Vagina (tissue), 2 donors: ENCODE data around the gene ARHGAP26. TPM values are rescaled to one million over a fixed set of nuclear protein-coding genes. Genes with fewer than 3 reads are reported as not detected.
"Not testable (repeated sequence)": the region's sequence is repeated elsewhere in the genome, so short reads cannot be mapped to it uniquely, and the experiment has no call there.

Experiments used
- DNase-seq, 2 donors: peaks; one replicate each; pipeline ENCODE4 v3.0.0-alpha.2; 2017; ENCODE audit errors: extremely low spot score in 2 of 2
- H3K27ac ChIP-seq: fragments of 200-600 bp; sonication (generic); one replicate; pipeline ENCODE4 v1.5.1; 2019
- H3K27me3 ChIP-seq: fragments of 200-600 bp; sonication (generic); one replicate; pipeline ENCODE4 v1.5.1; 2019
- H3K36me3 ChIP-seq, 2 donors: fragments of 200-600 bp; sonication (generic); one replicate each; pipeline ENCODE4 v1.5.1; 2017 to 2019
- H3K4me1 ChIP-seq: fragments of 200-600 bp; sonication (generic); one replicate; pipeline ENCODE4 v1.5.1; 2019
- H3K4me3 ChIP-seq, 2 donors: fragments of 200-600 bp; sonication (generic); 1 replicate in 1 of 2; 2 replicates in 1 of 2; pipeline ENCODE4 v1.5.1; 2016 to 2019
- H3K9me3 ChIP-seq: fragments of 200-600 bp; sonication (generic); one replicate; pipeline ENCODE4 v1.5.1; 2019
- POLR2A ChIP-seq, 2 donors: fragments of 450-650 bp; IDR thresholded peaks; one replicate each; pipeline ENCODE4 v1.6.1; 2017; ENCODE audit warnings: antibody characterized with exemption in 2 of 2, mild to moderate bottlenecking in 2 of 2, moderate library complexity in 2 of 2
- POLR2AphosphoS5 ChIP-seq, 2 donors: sonication (generic); formaldehyde crosslinking; IDR thresholded peaks; one replicate each; pipeline ENCODE4 v1.9.0; 2017; ENCODE audit warnings: antibody characterized with exemption in 2 of 2, mild to moderate bottlenecking in 2 of 2, low read depth in 1 of 2; ENCODE audit not compliant: insufficient read depth in 1 of 2
- intact Hi-C: fragments of 100-400 bp; cut with DNase I; formaldehyde crosslinking; loops from one replicate; pipeline ENCODE4 v1.15.1; 2023
- total RNA-seq: library from RNA; depleted of rRNA; stranded (reverse); fragments of >200 nt; gene quantifications from one replicate; pipeline ENCODE4 v1.2.3, GENCODE V29; 2016
- TF ChIP-seq, protein P1 (sequence below), 3 experiments: fragments of 450-650 bp in 2 of 3; fragments of 200-600 bp in 1 of 3; sonication (generic) in 1 of 3; IDR thresholded peaks; one replicate each; pipeline ENCODE4 v1.5.1; 2017 to 2019; ENCODE audit warnings: antibody characterized with exemption in 3 of 3, mild to moderate bottlenecking in 2 of 3, moderate library complexity in 2 of 3

The ARHGAP26 gene
- total RNA-seq, 1 donor from 2014 or later = 42.5 TPM

DNA sequence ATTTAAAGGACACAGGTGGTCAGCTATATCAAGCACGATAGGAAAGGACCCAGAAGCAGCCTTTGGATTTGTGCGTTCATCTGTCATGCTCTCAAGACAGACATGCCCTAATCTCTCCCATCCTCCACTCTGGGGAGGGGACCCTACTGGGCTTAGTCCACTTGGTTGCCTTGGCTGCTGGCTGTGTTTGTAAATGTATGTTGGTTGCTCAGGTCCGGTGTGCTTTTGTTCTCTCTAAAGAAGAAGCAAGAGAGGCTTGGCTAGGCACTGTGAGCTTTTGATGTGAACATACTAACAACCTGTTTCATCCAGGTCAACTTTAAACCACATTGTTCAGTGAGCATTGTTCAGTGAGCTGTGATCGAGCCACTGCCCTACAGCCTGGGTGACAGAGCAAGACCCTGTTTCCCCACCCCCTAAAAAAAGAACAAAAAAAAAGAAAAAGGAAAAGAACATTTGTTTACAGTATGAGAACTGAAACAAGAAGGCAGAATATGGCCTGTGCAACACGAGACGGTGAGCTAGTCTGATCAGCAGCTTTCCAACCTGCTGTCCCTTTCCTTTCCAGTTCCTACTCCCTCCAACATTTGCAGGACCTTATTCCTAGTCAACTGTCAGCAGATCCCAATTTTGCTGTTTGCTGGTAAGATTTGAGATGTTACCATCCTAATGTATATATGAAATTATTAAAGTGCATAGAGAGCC lies 228.3 kb downstream of the ARHGAP26 start:
- H3K9me3 ChIP-seq = no peaks in the 10 kb centered on the region
- TF ChIP-seq POLR2A (IDR thresholded peaks at IDR 0.05) = no peak
- TF ChIP-seq POLR2AphosphoS5 (IDR thresholded peaks at IDR 0.05; ENCODE audit: insufficient read depth in 1 of 2, low read depth in 1 of 2) = no peak
- TF ChIP-seq, protein P1, sequence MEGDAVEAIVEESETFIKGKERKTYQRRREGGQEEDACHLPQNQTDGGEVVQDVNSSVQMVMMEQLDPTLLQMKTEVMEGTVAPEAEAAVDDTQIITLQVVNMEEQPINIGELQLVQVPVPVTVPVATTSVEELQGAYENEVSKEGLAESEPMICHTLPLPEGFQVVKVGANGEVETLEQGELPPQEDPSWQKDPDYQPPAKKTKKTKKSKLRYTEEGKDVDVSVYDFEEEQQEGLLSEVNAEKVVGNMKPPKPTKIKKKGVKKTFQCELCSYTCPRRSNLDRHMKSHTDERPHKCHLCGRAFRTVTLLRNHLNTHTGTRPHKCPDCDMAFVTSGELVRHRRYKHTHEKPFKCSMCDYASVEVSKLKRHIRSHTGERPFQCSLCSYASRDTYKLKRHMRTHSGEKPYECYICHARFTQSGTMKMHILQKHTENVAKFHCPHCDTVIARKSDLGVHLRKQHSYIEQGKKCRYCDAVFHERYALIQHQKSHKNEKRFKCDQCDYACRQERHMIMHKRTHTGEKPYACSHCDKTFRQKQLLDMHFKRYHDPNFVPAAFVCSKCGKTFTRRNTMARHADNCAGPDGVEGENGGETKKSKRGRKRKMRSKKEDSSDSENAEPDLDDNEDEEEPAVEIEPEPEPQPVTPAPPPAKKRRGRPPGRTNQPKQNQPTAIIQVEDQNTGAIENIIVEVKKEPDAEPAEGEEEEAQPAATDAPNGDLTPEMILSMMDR (IDR thresholded peaks at IDR 0.05) = no peak
- no peak for DNase-seq
- H3K36me3 ChIP-seq = no peaks in the 10 kb centered on the region
- H3K4me3 ChIP-seq = no peak overlapping the region
- H3K27me3 ChIP-seq = no peaks in the 10 kb centered on the region
- H3K4me1 ChIP-seq = peaks cover 19% of the 10 kb centered on the region
- intact Hi-C loops = no loop called here
- H3K27ac ChIP-seq = no peak overlapping the region

DNA sequence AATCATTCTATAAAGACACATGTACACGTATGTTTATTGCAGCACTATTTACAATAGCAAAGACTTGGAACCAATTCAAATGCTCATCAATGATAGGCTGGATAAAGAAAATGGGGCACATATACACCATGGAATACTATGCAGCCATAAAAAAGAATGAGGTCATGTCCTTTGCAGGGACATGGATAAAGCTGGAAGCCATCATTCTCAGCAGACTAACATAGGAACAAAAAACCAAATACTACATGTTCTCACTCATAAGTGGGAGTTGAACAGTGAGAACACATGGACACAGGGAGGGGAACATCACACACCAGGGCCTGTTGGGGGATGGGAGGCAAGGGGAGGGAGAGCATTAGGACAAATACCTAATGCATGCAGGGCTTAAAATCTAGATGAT lies 230.4 kb downstream of the ARHGAP26 start:
- H3K27me3 ChIP-seq, DNase-seq, H3K9me3 ChIP-seq, H3K27ac ChIP-seq, H3K36me3 ChIP-seq, H3K4me3 ChIP-seq: not testable (repeated sequence)
- intact Hi-C loops = loop anchor here (10.0 kb wide), 1 partner anchor 64 kb away; no protein-coding TSS in a partner anchor
- peaks cover 19% of the 10 kb centered on the region for H3K4me1 ChIP-seq

DNA sequence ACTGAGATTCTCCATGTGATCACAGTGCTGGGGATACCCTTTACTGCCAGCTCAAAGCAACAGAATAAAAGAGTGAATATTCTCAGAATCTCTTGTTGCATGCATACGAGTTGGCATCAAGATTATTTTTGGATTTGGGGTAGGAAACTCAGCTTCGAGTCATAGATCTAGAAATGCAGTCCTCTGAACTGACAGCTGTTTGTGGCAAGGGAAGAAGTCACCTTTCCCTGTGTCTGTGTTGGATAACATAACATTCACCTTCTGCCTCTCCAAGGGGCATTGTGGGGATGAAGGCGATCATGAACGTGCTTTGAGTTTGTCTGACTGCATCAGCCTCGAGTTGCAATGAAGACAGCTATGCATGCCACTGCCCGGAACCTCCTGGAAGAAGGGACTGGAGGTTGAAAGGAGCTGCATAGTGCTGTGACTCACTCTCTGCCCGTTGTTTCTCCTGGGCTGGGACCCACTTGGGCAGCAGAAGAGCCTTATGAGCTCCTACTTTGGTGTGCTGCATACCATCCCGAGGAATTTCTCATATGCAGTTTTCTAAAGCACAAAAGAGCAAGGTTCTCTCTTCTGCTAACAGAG lies 231.7 kb downstream of the ARHGAP26 start:
- intact Hi-C loops = loop anchor here (10.0 kb wide), 1 partner anchor 63 kb away; no protein-coding TSS in a partner anchor
- Histone ChIP-seq H3K4me3 (no peak overlapping the region), H3K27me3 (no peaks in the 10 kb centered on the region), H3K4me1 (peaks cover 23% of the 10 kb centered on the region), H3K27ac (peak overlapping the region; percentile 58), H3K9me3 (no peaks in the 10 kb centered on the region), H3K36me3 (no peaks in the 10 kb centered on the region)
- TF ChIP-seq POLR2A (IDR thresholded peaks at IDR 0.05) = no peak
- DNase-seq = no peak

DNA sequence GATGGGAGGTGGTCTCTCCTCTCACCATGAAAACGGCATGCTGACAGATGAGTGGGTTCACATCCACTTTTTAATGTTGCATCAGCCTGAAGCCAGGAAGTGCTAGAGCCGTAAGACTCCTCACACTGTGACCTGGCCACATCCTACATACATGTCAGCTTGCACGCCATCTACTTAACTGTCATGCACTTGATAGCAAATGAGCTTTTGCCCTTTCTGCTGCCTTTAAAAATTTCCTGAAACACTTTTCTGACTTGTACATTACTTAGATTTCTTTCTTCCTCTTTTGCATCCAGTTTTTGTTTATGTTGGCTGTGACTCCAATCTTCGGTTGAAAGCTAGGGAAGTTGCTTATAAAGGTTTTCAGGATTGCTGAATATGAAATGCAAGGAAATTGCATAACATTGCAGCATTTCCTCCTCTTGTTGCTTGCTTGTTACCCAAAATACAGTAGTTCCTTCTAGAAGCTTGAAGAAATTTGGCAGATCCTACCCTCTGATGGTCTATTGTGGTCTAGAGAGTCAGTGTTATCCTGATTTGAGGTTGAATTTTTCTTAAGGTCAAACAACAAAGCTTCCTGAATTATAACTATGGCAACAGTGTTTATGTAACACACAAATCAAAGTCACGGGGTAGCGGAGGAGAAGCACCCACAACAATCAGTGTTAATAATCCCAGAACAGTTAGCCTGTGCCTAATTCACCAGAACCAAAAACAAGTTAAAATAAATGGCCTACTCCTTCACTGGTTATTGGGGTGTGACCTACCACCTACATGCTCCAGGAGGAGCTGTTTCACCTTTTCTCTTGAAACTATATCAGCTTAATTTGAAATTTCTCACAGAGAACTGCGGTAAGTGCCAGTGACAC lies 232.5 kb downstream of the ARHGAP26 start:
- Histone ChIP-seq H3K36me3 (no peaks in the 10 kb centered on the region), H3K4me3 (no peak overlapping the region), H3K9me3 (no peaks in the 10 kb centered on the region), H3K27ac (peak overlapping the region; percentile 58), H3K27me3 (no peaks in the 10 kb centered on the region), H3K4me1 (peaks cover 28% of the 10 kb centered on the region)
- TF ChIP-seq, protein P1 (IDR thresholded peaks at IDR 0.05) = peak; percentile 12 to 47 (median 32)
- TF ChIP-seq POLR2AphosphoS5 (IDR thresholded peaks at IDR 0.05; ENCODE audit: insufficient read depth in 1 of 2, low read depth in 1 of 2) = peak in 1 of 2 donors; percentile 91
- TF ChIP-seq POLR2A (IDR thresholded peaks at IDR 0.05) = no peak
- intact Hi-C loops = loop anchor here (10.0 kb wide), 1 partner anchor 62 kb away; no protein-coding TSS in a partner anchor
- no peak for DNase-seq

DNA sequence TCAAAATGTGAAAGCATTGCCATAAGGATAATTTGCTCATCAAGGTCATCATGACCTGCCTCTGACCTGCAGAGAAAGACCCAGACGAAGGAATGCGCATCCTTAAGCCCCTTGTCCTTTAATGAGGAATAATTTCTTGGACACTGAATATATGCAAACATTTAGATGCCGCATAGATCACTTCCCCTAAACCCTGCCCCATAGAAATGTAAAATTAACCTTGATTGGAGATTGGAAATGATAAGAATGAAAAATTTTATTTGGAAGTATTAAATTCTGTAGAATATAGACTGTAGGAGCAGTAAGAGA lies 233.1 kb downstream of the ARHGAP26 start:
- no peaks in the 10 kb centered on the region for H3K36me3 ChIP-seq
- H3K4me1 ChIP-seq = peaks cover 28% of the 10 kb centered on the region
- no peak overlapping the region for H3K4me3 ChIP-seq
- DNase-seq = no peak
- peak overlapping the region; percentile 58 for H3K27ac ChIP-seq
- no peaks in the 10 kb centered on the region for H3K9me3 ChIP-seq
- intact Hi-C loops = loop anchor here (10.0 kb wide), 1 partner anchor 62 kb away; no protein-coding TSS in a partner anchor
- H3K27me3 ChIP-seq = no peaks in the 10 kb centered on the region
- TF ChIP-seq POLR2A (IDR thresholded peaks at IDR 0.05) = no peak
- no peak for TF ChIP-seq POLR2AphosphoS5 (IDR thresholded peaks at IDR 0.05; ENCODE audit: insufficient read depth in 1 of 2, low read depth in 1 of 2)
- TF ChIP-seq, protein P1 (IDR thresholded peaks at IDR 0.05) = no peak
